Vein endothelial cell (primary cell): ENCODE results near the gene RUVBL2. TPM values are rescaled to one million over a fixed set of nuclear protein-coding genes. Genes with fewer than 3 reads are reported as not detected.

ENCODE experiments used
- small RNA-seq: library from RNA; depleted of rRNA; stranded (forward); fragments of <200 nt; gene quantifications from one replicate; pipeline ENCODE3, GENCODE V24; 2012
- total RNA-seq: library from RNA; depleted of rRNA; stranded (reverse); fragments of >200 nt; gene quantifications from 2 replicates; pipeline ENCODE4 v1.2.3, GENCODE V29; 2012

Gene RUVBL2
- 210 and 250 TPM in 2 replicates for total RNA-seq

GRCh38 chr19:48993175-48994034 is at the start of gene RUVBL2, which contains the start of gene GYS1:
Gene RUVBL2, plus strand, starts transcription at chr19:48993887. Its CDS starts 25 bp downstream, at chr19:48993912.
Gene GYS1, minus strand, starts transcription at chr19:48993309. Its CDS starts 197 bp downstream, at chr19:48993112.

GRCh38 chr19:48954595-48955307 is 38.9 kb upstream of the RUVBL2 start, which contains the start of gene BAX:
Gene BAX, plus strand, starts transcription at chr19:48954875. Its CDS starts 54 bp downstream, at chr19:48954929.

GRCh38 chr19:48965040-48965805 is 28.5 kb upstream of the RUVBL2 start, which contains the start of gene FTL:
Gene FTL, plus strand, starts transcription at chr19:48965309. Its CDS starts 199 bp downstream, at chr19:48965508.

GRCh38 chr19:49017041-49017665 is 23.5 kb downstream of the RUVBL2 start, which contains the start of gene LHB:
Gene LHB, minus strand, starts transcription at chr19:49017091. Its CDS starts 10 bp downstream, at chr19:49017081.

GRCh38 chr19:49024233-49024632 is 30.5 kb downstream of the RUVBL2 start, which contains the start of gene CGB3:
Gene CGB3, minus strand, starts transcription at chr19:49024333. Its CDS starts 362 bp downstream, at chr19:49023971.

GRCh38 chr19:49031642-49032301 is 38.1 kb downstream of the RUVBL2 start, which contains the start of gene CGB2:
Gene CGB2, plus strand, starts transcription at chr19:49031890. Its CDS starts 206 bp downstream, at chr19:49032096.

GRCh38 chr19:49036815-49037214 is 43.1 kb downstream of the RUVBL2 start, which contains the start of gene CGB1:
Gene CGB1, minus strand, starts transcription at chr19:49036895. Its CDS starts 184 bp downstream, at chr19:49036711.

GRCh38 chr19:49043548-49043947 is 49.9 kb downstream of the RUVBL2 start, which contains the start of gene CGB5:
Gene CGB5, plus strand, starts transcription at chr19:49043848. Its CDS starts 362 bp downstream, at chr19:49044210.

GRCh38 chr19:49049011-49049410 is 55.3 kb downstream of the RUVBL2 start, which contains the start of gene CGB8:
Gene CGB8, minus strand, starts transcription at chr19:49049111. Its CDS starts 372 bp downstream, at chr19:49048739.

GRCh38 chr19:49057636-49058234 is 64.0 kb downstream of the RUVBL2 start, which contains the start of gene CGB7:
Gene CGB7, minus strand, starts transcription at chr19:49057749. Its CDS starts 2,374 bp downstream, at chr19:49055375.

GRCh38 chr19:49064768-49065611 is 71.3 kb downstream of the RUVBL2 start, which contains the start of gene NTF4:
Gene NTF4, minus strand, starts transcription at chr19:49064818. Its CDS starts 2,821 bp downstream, at chr19:49061997.

Small RNA genes within 50 kb of the gene (small RNA-seq; reads per million reads assigned to genes)
- not detected for gene MIR6798

Other genes with a start within 250 kb of the RUVBL2 start
- under 0.01 and 0.29 TPM in 2 replicates for gene IZUMO1, start 247.0 kb upstream of the RUVBL2 start, total RNA-seq
- gene FUT1, start 241.2 kb upstream of the RUVBL2 start, total RNA-seq, result 6.5 and 8.5 TPM in 2 replicates
- not detected in 2 replicates for gene FGF21, start 238.4 kb upstream of the RUVBL2 start, total RNA-seq
- 39.9 and 55.5 TPM in 2 replicates for gene BCAT2, start 182.9 kb upstream of the RUVBL2 start, total RNA-seq
- 0.98 and 3.5 TPM in 2 replicates for gene HSD17B14, start 157.4 kb upstream of the RUVBL2 start, total RNA-seq
- gene PLEKHA4, start 125.3 kb upstream of the RUVBL2 start, total RNA-seq, result 2.0 and 5.6 TPM in 2 replicates
- 45.4 and 49.8 TPM in 2 replicates for gene PPP1R15A, start 121.5 kb upstream of the RUVBL2 start, total RNA-seq
- gene TULP2, start 95.1 kb upstream of the RUVBL2 start, total RNA-seq, result not detected in 2 replicates
- gene NUCB1, start 93.6 kb upstream of the RUVBL2 start, total RNA-seq, result 151 and 295 TPM in 2 replicates
- not detected in 2 replicates for gene DHDH, start 60.2 kb upstream of the RUVBL2 start, total RNA-seq
- 78.0 and 157 TPM in 2 replicates for gene BAX, start 39.0 kb upstream of the RUVBL2 start, total RNA-seq
- gene FTL, start 28.6 kb upstream of the RUVBL2 start, total RNA-seq, result 1,333 and 1,656 TPM in 2 replicates
- gene GYS1, start 578 bp upstream of the RUVBL2 start, total RNA-seq, result 48.0 and 49.0 TPM in 2 replicates
- gene LHB, start 23.2 kb downstream of the RUVBL2 start, total RNA-seq, result 0.48 TPM in 1 of 2 replicates, not detected in the other
- not detected in 2 replicates for gene CGB3, start 30.4 kb downstream of the RUVBL2 start, total RNA-seq
- not detected in 2 replicates for gene CGB2, start 38.0 kb downstream of the RUVBL2 start, total RNA-seq
- gene CGB1, start 43.0 kb downstream of the RUVBL2 start, total RNA-seq, result not detected in 2 replicates
- not detected in 2 replicates for gene CGB5, start 50.0 kb downstream of the RUVBL2 start, total RNA-seq
- not detected in 2 replicates for gene CGB8, start 55.2 kb downstream of the RUVBL2 start, total RNA-seq
- gene CGB7, start 63.9 kb downstream of the RUVBL2 start, total RNA-seq, result 0.10 TPM in 1 of 2 replicates, not detected in the other
- not detected in 2 replicates for gene NTF4, start 70.9 kb downstream of the RUVBL2 start, total RNA-seq
- not detected in 2 replicates for gene KCNA7, start 78.8 kb downstream of the RUVBL2 start, total RNA-seq
- 143 and 171 TPM in 2 replicates for gene SNRNP70, start 91.6 kb downstream of the RUVBL2 start, total RNA-seq
- 0.76 and 2.6 TPM in 2 replicates for gene LIN7B, start 120.5 kb downstream of the RUVBL2 start, total RNA-seq
- 0.48 TPM in 1 of 2 replicates, not detected in the other for gene C19orf73, start 125.3 kb downstream of the RUVBL2 start, total RNA-seq
- 2.8 and 4.9 TPM in 2 replicates for gene PPFIA3, start 125.7 kb downstream of the RUVBL2 start, total RNA-seq
- gene HRC, start 161.5 kb downstream of the RUVBL2 start, total RNA-seq, result not detected in 2 replicates
- gene TRPM4, start 163.9 kb downstream of the RUVBL2 start, total RNA-seq, result 19.7 and 33.6 TPM in 2 replicates